ENCODE measurements around the gene SPATA16.

SPATA16 gene

GRCh38 chr3:172914854-172915253 is 226.2 kb downstream of the SPATA16 start:
- Histone ChIP-seq H3K27ac (ENCODE audit: low read depth, low read length) (no peak overlapping the region), H3K27me3 (ENCODE audit: control insufficient read depth, low read length) (peaks cover 3% of the 10 kb centered on the region), H3K4me2 (ENCODE audit: low read length) (no peak overlapping the region), H3K4me1 (ENCODE audit: control insufficient read depth, low read length) (no peaks in the 10 kb centered on the region), H3K9me3 (ENCODE audit: control insufficient read depth, insufficient read depth, low read length) (no peaks in the 10 kb centered on the region), H3F3A (ENCODE audit: control insufficient read depth, insufficient read depth) (no peaks in the 10 kb centered on the region), H3K36me3 (ENCODE audit: control insufficient read depth, low read length) (no peaks in the 10 kb centered on the region), H3K4me3 (ENCODE audit: low read length) (no peak overlapping the region), H4K20me1 (ENCODE audit: control insufficient read depth, insufficient read depth, low read depth, low read length) (no peaks in the 10 kb centered on the region), H3K9me2 (replicated peaks; ENCODE audit: control insufficient read depth, low read length) (no peaks in the 10 kb centered on the region), H3K79me2 (ENCODE audit: control insufficient read depth, low read length) (no peaks in the 10 kb centered on the region)
- no peak for TF ChIP-seq CTCF (IDR thresholded peaks at IDR 0.05; ENCODE audit: low read depth, low read length, poor library complexity, severe bottlenecking)
- no peak for TF ChIP-seq EZH2phosphoT487 (IDR thresholded peaks at IDR 0.05; ENCODE audit: borderline replicate concordance, low read length)

GRCh38 chr3:172913911-172914655 is 227.0 kb downstream of the SPATA16 start:
- H3K27ac ChIP-seq (ENCODE audit: low read depth, low read length), result no peak overlapping the region
- H3K9me3 ChIP-seq (ENCODE audit: control insufficient read depth, insufficient read depth, low read length), result no peaks in the 10 kb centered on the region
- no peaks in the 10 kb centered on the region for H3K79me2 ChIP-seq (ENCODE audit: control insufficient read depth, low read length)
- H4K20me1 ChIP-seq (ENCODE audit: control insufficient read depth, insufficient read depth, low read depth, low read length), result no peaks in the 10 kb centered on the region
- H3K4me2 ChIP-seq (ENCODE audit: low read length), result no peak overlapping the region
- no peaks in the 10 kb centered on the region for H3F3A ChIP-seq (ENCODE audit: control insufficient read depth, insufficient read depth)
- H3K36me3 ChIP-seq (ENCODE audit: control insufficient read depth, low read length), result no peaks in the 10 kb centered on the region
- H3K4me1 ChIP-seq (ENCODE audit: control insufficient read depth, low read length), result no peaks in the 10 kb centered on the region
- H3K9me2 ChIP-seq (replicated peaks; ENCODE audit: control insufficient read depth, low read length), result no peaks in the 10 kb centered on the region
- peaks cover 3% of the 10 kb centered on the region for H3K27me3 ChIP-seq (ENCODE audit: control insufficient read depth, low read length)
- TF ChIP-seq EZH2phosphoT487 (IDR thresholded peaks at IDR 0.05; ENCODE audit: borderline replicate concordance, low read length), result no peak
- no peak for TF ChIP-seq CTCF (IDR thresholded peaks at IDR 0.05; ENCODE audit: low read depth, low read length, poor library complexity, severe bottlenecking)
- no peak overlapping the region for H3K4me3 ChIP-seq (ENCODE audit: low read length)

GRCh38 chr3:172911142-172911541 is 229.9 kb downstream of the SPATA16 start:
- no peaks in the 10 kb centered on the region for H3K9me2 ChIP-seq (replicated peaks; ENCODE audit: control insufficient read depth, low read length)
- no peak overlapping the region for H3K27ac ChIP-seq (ENCODE audit: low read depth, low read length)
- no peaks in the 10 kb centered on the region for H3K36me3 ChIP-seq (ENCODE audit: control insufficient read depth, low read length)
- TF ChIP-seq EZH2phosphoT487 (IDR thresholded peaks at IDR 0.05; ENCODE audit: borderline replicate concordance, low read length), result no peak
- TF ChIP-seq CTCF (IDR thresholded peaks at IDR 0.05; ENCODE audit: low read depth, low read length, poor library complexity, severe bottlenecking), result no peak
- no peak overlapping the region for H3K4me2 ChIP-seq (ENCODE audit: low read length)
- H3K27me3 ChIP-seq (ENCODE audit: control insufficient read depth, low read length), result peaks cover 3% of the 10 kb centered on the region
- no peaks in the 10 kb centered on the region for H3K79me2 ChIP-seq (ENCODE audit: control insufficient read depth, low read length)
- H3K9me3 ChIP-seq (ENCODE audit: control insufficient read depth, insufficient read depth, low read length), result no peaks in the 10 kb centered on the region
- H3K4me3 ChIP-seq (ENCODE audit: low read length), result no peak overlapping the region
- no peaks in the 10 kb centered on the region for H3F3A ChIP-seq (ENCODE audit: control insufficient read depth, insufficient read depth)
- H4K20me1 ChIP-seq (ENCODE audit: control insufficient read depth, insufficient read depth, low read depth, low read length), result no peaks in the 10 kb centered on the region
- H3K4me1 ChIP-seq (ENCODE audit: control insufficient read depth, low read length), result no peaks in the 10 kb centered on the region

Measured in DOHH2 (cell line).